NCI-H1694 (cell line): ENCODE data around the gene MMP25.
A peak's percentile ranks its signal among the peaks of the same experiment; 100 is the strongest.

ENCODE experiments used
- DNase-seq: peaks from one replicate; lab custom pipeline; 2025; lab: John Stamatoyannopoulos, UW

MMP25 gene

GRCh38 chr16:3017794-3018506, 28.4 kb upstream of the MMP25 start, which contains the start of gene CLDN6:
TSS of gene CLDN6 (minus strand) at chr16:3018183. CDS start at chr16:3016021, 2,162 bp downstream.
- peak; percentile 61 for DNase-seq

GRCh38 chr16:3019594-3020246, 26.6 kb upstream of the MMP25 start:
- no peak for DNase-seq

- no peak for DNase-seq
Measured at GRCh38 chr16:3020247-3020603, 26.1 kb upstream of the MMP25 start, which contains the start of gene TNFRSF12A. TSS of gene TNFRSF12A (plus strand) at chr16:3020368. CDS start at chr16:3020398, 30 bp downstream.

- DNase-seq: no peak
Measured at GRCh38 chr16:3020604-3021448, 25.5 kb upstream of the MMP25 start.

- peak; percentile 37 for DNase-seq
Measured at GRCh38 chr16:3021449-3022207, 24.7 kb upstream of the MMP25 start.

GRCh38 chr16:3022208-3022683, 24.1 kb upstream of the MMP25 start:
- no peak for DNase-seq

GRCh38 chr16:3022684-3023414, 23.5 kb upstream of the MMP25 start:
- no peak for DNase-seq

GRCh38 chr16:3023415-3023668, 23.0 kb upstream of the MMP25 start:
- peak; percentile 31 for DNase-seq

- DNase-seq: peak; percentile 89
Measured at GRCh38 chr16:3023669-3024478, 22.5 kb upstream of the MMP25 start, which contains the start of the genes HCFC1R1 and THOC6. TSS of gene HCFC1R1 (minus strand) at chr16:3023942. CDS start at chr16:3023941, 1 bp downstream. TSS of gene THOC6 (plus strand) at chr16:3024035. CDS start at chr16:3024327, 292 bp downstream.

GRCh38 chr16:3025032-3026002, 21.0 kb upstream of the MMP25 start:
- no peak for DNase-seq

- no peak for DNase-seq
Measured at GRCh38 chr16:3026003-3026378, 20.4 kb upstream of the MMP25 start.

- no peak for DNase-seq
Measured at GRCh38 chr16:3026609-3027488, 19.5 kb upstream of the MMP25 start.

- DNase-seq: no peak
Measured at GRCh38 chr16:3027489-3027795, 18.9 kb upstream of the MMP25 start.

GRCh38 chr16:3027983-3028715, 18.2 kb upstream of the MMP25 start:
- DNase-seq: peak; percentile 55

GRCh38 chr16:3028716-3029319, 17.5 kb upstream of the MMP25 start:
- DNase-seq: no peak

GRCh38 chr16:3029491-3030221, 16.7 kb upstream of the MMP25 start:
- no peak for DNase-seq
